HG03469 (cell line): ENCODE data around the gene CBX6.

Source experiments
- ATAC-seq: cut with Tn5 transposase; IDR thresholded peaks from one replicate; pipeline ENCODE4 v1.9.1; 2021; ENCODE audit warnings: mild to moderate bottlenecking, moderate library complexity, moderate number of reproducible peaks; ENCODE audit not compliant: unreplicated experiment

CBX6 gene

DNA sequence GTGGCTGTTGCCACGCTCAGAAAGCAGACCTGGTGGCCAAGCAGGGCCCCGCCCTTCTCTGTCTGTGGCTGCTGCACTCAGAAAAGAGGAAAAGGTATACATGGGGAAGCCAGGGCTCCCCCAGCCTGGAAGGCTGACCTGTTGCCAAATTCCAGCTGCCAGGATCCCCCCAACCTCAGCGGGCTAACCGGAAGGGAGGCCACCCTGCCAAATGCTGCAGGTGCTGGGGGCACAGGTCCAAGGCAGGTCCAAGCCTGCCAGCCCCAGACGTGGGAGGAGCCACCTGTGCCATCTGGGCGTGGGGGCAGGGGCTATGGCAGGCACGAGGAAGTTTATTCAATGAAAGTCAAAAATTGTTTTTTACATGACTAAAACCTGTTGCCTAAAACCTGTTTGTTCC, 30.8 kb downstream of the CBX6 start:
- ATAC-seq: no peak

DNA sequence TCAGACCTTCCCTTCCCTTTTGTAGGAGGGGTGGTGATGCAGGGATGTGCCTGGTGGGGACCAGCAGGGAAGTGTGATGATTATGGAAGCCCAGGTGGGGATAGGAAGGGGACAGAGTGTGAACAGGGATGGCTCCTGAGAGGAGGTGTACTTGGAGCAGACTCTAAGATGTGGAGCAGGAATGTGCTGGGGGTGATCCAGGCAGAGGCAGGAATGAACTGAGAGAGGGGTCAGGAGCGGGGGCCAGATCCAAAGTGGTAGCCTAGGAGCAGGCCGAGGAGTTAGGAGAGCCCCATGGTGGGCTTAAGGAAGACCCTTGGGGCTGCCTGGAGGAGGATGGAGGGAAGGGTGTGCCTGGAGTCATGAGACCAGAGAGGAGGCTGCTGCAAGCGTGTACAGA, 31.9 kb downstream of the CBX6 start:
- ATAC-seq: no peak

DNA sequence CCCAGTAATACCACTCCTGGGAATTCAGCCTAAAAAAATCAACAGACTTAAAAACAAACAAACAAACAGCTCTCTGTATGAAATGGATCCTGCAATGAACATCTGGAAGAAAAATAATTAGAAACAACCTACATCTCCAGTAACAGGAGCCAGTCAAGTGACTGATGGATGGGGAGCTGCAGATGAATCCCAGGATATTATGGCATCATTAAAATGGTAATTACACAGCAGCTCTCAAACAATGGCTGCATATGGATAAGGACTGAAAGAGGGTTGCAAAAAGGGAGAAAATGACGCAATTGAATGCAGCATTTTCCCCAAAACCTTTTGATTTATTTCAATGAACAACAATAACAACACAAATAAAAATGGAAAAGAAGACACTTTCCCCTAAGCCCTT, 32.3 kb downstream of the CBX6 start:
- no peak for ATAC-seq

DNA sequence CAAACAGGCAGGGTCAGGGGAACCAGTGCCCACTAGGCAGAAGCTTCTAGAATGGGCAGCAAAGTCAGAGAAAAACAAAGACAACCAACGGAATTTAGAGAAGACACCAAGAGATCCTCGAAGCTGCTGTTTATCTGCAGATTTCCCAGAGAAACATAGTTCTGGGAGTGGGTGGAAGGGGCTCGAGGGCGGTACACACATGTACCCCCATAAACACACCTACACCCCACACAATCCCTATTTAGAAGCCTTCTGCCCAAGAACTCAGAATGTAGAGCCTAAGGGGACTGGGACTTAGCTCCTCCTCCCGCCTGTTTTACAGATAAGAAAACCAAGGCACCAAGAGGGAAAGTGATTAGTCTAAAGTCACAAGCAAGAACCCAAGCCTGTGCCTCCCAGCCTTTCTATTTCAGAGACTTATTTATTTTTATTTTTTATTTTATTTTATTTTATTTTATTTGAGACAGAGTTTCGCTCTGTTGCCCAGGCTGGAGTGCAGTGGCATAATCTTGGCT, 34.5 kb downstream of the CBX6 start:
- no peak for ATAC-seq

DNA sequence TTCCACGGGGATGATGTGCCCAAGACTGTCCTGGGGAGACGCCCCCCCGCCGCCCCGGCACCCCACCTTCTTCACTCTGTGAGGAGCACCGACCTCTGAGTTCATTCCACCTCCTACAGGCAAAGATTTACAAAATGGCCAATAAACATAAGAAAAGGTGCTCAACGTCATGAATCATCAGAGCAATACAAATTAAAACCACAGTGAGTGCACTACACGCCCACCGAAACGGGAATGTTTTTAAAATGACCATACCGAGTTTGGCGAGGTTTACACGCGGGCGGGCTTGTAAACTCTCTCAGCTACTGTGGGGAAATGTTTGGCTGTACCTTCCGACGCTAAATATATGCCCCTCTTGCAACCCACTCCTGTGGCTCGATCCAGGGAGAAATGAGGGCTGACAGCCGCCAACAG, 36.1 kb downstream of the CBX6 start:
- ATAC-seq: no peak

DNA sequence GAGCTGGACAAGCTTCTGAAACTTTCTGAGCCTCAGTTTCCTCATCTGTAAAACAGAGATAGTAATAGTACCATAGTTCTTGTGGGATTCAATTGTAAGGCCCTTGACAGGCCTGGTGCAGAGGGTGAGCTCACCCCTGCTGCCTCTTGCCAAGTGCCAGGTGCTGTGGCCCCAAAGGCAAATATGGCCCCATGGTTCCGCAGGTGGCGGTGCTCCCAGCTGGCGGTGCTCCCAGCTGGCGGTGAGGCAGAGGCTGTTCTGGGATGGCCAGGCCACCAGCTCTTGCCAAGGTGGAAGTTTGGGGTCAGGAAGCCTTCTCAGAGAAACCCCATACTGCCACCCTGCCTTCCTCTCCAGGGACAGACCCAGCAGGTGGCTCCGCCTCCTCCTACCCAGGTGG, 37.0 kb downstream of the CBX6 start:
- no peak for ATAC-seq

DNA sequence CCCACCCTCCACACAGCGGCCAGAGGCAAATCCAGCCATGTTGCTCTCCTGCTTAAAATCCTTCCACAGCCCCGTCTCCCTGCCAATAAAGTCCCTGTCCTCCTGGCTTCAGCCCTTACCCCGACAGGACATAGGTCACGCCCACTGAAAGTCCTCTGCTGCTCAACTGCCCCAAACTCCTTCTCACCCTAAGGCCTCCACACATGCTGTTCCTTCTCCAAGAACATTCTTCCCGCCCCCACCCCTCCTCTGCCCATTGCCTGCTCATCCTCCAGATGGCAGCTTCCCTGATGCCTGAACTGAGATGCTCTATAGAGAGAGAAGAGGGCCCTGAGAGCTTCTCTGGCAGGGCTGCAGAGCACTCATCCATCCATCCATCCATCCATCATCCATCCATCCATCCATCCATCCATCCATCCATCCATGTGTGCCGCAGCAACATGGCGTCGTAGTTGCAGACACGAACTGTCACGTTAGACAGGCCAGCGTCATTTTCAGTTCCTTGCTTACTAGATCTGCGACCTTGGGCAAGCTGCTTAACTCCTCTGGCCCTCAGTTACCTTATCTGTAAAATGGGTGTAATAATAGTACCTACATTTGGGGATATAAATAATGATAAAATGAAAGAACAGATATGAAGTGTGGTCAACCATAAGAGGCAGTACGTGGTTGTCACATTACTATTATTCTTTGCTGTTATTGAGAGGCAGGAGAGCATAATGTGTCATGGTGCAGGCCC, 37.6 kb downstream of the CBX6 start:
- no peak for ATAC-seq

DNA sequence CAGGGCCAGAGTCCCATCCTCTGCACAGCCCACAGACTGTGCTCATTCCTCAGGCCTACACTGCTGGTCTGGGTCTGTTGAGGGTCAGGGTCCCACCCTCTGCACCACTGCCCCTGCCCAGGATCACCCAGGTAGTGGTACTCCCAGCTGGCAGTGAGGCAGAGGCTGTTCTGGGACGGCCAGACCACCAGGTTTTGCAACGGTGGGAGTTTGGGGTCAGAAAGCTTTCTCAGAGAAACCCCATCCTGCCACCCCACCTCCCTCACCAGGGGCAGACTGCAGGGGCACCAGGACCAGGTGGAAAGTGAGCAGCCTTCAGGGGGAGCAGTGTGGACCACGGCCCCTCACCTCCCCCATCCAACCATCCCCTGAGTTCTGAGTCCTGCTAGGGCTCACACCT, 39.0 kb downstream of the CBX6 start:
- ATAC-seq: no peak

DNA sequence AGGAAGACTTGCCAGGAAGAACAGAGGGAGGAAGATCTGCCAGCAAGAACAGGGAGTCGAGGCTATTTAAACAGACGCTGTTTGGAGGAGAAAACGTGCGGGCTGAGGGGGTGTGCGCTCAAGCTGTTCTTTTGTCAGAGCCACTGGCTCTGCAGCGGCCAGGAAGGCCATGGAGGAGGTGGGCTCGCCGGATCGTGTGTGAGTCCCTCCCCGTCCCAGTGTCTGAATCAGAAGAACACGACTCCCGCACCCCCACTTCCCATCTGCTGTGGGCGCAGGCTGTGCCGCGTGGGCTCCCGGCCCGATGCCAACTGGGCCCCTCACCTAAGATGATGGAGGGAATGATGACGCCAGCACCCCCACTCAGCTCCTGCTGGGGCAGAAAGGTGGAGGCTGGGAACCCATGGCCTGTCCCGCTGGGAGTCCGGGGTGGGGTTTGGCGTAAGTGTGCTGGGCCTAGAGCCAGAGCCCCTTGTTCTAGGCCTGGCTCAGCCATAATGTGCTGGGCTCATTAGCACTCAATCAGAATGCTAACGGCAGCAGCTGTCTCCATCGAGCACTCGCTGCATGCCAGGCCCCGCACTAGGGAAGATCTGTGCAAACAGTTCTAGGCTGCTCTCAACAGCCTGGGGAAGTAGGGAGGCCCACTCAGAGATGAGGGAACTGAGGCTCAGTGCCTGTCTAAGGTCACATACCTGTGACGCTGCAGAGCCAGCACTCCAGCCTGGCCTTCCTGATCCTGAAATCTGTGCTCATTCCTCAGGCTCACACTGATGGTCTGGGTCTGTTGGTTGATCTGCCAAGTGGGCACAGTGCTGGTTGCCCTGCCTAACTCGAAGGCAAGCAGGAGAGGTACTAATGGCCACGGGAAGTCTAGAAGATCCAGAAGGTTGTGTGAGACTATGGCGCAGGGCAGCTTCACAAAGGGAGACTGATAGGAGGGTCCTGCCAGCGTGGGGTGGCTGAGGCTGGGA, 39.7 kb downstream of the CBX6 start:
- no peak for ATAC-seq

DNA sequence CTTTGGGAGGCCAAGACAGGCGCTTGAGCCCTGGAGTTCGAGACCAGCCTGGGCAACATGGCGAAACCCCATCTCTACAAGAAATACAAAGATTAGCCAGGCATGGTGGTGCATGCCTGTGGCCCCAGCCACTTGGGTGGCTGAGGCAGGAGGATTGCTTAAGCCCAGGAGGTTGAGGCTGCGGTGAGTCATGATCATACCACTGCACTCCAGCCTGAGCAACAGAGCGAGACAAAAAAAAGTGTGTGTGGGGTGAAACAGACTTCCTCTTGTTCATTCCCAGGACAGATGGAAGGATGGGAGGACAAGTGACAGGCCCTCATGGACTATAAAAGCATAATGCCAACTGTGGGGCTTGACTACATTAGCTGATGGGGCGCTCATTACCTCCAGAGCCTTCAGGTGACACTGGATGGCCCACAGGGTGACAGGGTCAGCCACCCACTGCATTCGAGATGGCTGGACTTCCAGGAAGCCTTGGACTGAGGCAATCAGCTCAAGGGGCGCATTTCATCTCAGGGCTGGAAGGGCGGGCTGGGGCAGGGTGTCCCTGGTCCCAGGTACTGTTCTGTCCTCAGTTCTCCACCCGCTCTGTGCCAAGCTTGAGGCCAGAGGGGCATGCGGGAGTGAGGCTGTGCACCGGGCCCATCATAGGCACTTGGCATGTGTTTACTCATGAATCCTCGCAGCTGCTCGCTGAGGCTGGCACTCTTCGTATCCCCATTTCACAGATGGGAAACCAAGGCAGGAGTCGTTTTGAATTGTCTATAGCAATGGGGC, 40.7 kb downstream of the CBX6 start:
- ATAC-seq: no peak

DNA sequence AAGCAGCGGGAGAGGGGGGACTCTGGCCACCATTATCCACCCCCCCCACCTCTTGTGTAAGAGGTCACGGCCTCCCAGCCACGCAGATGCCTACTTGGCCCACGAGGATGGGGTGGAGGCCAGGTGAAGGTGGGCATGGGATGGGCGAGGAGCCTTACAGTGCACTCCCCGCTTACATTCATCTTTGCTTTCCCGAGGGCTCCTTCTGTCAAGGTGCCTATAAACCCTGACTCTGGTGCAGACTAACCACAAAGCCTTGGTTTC, 41.2 kb downstream of the CBX6 start:
- ATAC-seq: no peak

DNA sequence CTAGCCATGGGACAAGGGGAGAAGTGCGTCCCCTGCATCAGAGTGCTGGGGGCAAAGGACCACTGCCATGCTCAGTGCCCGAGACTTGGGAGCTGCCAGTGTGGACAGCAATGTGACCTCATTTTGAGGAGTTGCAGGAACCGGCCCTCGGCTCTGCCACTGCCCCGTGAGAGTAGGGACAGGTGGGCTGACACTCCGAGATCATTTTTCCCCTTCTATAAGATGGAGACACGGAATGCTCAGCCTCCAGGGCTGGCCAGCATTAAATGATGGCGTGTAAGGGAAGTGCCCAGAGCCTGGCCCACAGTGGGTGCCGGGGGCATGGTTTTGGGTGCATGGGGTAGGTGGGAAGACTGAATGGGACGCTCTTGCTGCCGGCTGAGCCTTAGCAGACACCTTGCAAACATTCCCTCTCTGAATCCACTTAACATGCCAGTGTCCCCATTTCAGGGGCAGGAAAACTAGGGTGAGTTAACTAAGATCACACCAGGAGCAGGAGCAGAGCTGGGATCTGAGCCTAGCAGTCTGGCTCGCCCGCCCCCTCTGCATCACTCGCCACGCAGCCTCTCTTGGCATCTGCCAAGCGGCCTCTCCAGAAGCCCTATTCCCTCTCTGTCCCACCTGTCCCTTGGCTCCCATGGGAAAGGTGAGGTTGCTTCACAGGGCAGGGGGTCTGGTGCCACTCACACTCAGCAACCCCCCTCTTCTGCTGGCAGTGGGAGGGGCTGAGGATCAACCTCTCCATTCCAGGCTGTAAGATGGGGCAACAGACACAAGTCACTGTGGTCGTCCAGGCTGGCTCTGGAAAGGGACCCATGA, 41.8 kb downstream of the CBX6 start:
- no peak for ATAC-seq

DNA sequence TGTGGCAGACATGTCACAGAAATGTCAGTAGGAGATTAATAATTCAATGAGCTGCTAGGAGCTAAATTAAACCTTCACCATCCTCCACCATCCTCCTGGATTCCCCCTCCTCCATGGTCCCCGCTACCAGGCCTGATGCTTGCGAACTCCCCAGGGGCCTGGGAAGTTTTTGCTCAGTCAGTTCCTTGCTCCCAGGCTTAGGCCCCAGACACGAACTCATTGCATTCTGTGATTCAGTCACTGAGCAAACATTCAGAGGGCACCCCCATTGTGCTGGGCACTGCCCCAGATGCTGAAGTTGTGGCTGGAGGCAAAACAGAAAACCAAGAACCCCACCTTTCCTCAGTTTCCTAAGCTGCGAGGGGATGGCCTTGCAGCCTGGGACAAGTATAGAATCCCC, 42.5 kb downstream of the CBX6 start:
- ATAC-seq: no peak

DNA sequence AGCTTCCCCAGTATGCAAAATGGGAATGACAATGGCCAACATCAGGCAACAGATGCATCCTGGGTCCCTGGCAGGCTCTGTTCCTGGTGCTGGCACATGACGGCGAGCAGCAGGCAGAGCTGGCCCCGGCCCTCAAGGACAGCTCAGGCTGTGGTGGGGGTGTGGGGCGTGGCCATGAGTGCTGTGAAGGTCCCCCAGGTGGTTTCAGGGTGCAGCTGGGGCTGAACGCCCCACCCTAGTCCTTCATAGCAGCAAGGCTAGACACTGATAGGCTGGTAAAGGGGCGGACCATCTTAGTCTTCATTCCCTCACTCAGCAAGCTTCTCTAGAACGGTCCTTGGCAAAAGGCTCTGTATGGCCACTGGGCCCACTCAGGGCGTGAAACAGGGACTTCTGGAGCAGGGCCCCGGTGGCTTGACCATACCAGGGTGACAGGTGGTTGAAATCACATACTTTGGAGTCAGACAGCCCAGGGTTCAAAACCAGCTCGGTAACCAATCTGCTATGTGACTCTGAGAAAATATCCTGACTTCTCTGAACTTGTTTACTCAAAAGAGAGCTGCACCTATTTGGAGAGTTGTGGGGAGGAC, 43.3 kb downstream of the CBX6 start:
- ATAC-seq: no peak

DNA sequence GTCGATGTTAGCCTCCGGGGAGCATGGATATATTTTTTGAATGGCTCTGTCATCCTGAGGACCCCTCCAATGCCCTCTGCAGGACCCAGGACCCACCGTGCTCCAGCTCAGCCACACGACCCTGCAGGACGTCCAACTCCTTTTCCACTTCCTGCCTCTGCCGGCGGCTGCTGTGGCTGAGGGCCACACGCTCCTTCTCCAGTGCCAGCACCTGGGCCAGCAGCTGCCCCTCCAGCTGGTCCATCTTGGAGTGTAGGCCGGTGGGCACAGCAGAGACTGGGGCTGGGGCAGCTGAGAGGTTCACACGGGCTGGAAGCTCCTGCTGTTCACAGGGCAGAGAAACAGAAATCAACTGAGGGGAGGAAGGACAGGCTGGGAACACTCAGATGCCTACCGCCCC, 43.8 kb downstream of the CBX6 start:
- ATAC-seq: no peak

DNA sequence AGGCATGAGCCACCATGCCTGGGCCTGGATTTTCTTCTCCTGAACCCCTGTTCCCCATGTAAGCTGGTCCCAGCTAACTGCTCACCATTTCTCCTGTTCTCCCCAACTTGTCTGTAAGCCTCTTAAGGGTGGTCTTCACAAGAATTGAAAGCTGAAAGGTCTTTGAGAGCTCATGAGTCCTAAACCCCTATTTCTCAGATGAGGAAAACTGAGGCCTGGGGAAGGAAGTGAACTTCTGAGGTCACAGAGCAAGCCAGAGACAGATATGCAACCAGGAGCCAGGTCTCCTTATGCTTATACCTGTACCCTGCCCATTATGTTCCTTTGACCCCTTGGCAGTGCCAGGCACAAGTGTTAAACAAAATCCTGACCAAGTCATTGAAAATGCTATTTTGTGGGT, 44.5 kb downstream of the CBX6 start:
- no peak for ATAC-seq

DNA sequence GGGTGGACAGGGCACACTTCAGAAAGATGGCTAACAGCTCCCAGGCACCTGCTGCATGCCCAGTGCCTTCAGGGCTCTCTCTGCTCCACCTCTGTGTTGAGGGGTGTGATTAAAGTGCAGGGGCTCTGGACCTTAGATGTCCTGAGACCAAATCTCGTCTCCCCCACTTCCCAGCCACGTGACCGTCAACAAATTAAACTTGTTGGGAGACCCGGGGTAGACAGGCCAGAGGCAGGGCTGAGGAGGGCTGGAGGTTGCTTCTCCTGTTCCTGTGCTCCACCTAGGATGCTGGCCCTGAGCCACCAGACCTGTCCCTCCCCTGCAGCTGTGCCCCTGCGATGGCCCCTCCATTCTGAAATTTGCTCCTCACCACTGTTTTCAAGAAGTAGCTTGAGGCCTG, 45.2 kb downstream of the CBX6 start:
- no peak for ATAC-seq

DNA sequence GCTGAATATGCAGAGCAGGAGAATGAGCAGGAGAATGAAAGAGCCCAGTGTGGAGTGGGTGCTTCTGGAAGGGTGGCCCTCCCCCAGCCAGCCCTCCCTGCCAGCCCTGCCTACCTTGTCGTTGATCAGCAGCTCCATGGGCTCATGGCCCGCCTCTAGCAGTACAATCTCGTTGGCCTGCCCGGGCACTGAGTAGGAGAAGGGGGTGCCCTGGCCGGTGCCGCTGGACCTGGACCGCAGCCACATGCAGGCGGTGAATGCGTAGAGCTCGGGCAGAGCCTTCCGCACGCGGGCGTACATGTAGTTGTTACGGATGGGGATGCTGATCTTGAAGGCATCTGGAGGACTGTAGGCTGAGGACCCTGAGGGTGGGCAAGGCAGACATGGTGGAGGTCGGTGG, 45.6 kb downstream of the CBX6 start:
- ATAC-seq: no peak

DNA sequence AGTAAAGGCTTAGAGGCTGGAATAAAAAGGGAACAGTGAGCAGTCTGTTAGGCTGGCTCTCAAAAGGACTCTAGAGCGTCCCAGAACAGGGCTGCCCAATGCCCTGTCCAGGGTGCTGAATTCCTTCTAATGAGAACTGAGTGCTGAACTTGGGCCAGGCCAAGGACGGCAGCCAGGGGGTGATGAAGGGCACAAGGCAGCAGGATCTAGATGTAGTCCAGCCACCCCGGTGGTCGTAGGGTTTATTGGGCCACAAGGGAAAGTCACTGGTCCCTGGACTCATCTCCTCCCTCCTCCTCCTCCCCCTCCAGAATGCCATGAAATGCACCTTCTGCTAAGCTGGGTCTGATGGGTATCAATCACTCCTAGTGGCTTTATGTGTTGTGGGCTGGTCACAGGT, 47.4 kb downstream of the CBX6 start:
- ATAC-seq: no peak

DNA sequence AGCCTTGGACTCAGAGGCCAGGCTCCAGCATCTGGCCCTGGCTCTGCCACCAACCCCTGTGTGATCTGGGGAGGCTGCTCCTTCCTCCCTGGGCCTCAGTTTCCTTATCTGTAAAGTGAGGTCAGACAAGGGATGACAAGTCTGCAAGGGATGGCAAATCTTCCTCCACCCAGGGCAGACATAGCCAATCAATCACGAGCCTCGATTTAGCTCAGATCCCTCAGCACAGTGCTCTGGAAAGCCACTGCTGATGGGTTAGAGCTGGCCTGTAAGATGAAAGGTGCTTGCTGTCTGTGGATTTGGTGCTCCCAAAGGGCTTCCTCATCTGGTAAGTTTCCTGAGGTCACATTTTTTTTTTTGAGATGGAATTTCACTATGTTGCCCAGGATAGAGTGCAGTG, 48.4 kb downstream of the CBX6 start:
- no peak for ATAC-seq
